Sigmoid colon (tissue), 4 donors: ENCODE data around the gene SGPL1.

Source experiments
- EP300 ChIP-seq, 4 donors: sonication (generic); formaldehyde crosslinking; IDR thresholded peaks; one replicate each; pipeline ENCODE4 v1.6.1; 2017; ENCODE audit warnings: antibody characterized with exemption in 4 of 4
- POLR2A ChIP-seq, 2 donors: fragments of 450-650 bp; IDR thresholded peaks; one replicate each; pipeline ENCODE4 v1.6.1; 2016; ENCODE audit warnings: antibody characterized with exemption in 2 of 2, mild to moderate bottlenecking in 2 of 2, moderate library complexity in 2 of 2
- POLR2AphosphoS5 ChIP-seq, 4 donors: sonication (generic); formaldehyde crosslinking; IDR thresholded peaks; one replicate each; pipeline ENCODE4 v1.6.1; 2017; ENCODE audit warnings: antibody characterized with exemption in 4 of 4
- TF ChIP-seq, protein P1 (sequence below), 4 experiments: fragments of 450-650 bp in 3 of 4; fragments of 200-600 bp in 1 of 4; IDR thresholded peaks; one replicate each; pipeline ENCODE4 v1.5.1; 2016 to 2019; ENCODE audit warnings: antibody characterized with exemption in 4 of 4, mild to moderate bottlenecking in 3 of 4, moderate library complexity in 2 of 4

DNA sequence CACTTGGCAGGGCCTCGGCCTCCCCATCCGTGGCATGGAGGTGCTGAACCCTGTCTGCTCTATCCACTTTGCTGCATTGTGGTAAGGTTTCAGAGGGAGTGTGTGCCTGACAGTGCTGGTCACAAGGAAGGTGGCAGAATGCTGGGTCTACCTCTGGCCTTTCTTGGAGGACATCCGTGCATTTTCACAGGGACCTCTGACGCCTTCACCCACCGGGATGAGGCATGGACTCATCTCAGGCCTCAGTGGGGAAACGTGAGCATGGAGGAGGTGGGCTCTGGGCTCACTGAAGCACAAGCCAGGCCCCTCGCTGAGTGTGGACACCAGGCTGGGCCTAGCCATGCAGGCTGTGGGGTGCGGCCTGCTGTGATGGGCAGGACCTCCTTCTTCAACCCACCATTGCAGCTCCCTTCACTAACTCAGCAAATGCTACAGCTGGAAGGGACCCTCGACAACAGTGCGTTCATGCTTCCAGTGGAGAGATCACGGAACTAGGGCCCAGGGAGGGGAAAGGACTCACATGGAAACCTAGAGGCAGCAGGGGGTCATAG lies 39.2 kb upstream of the SGPL1 start:
- TF ChIP-seq POLR2AphosphoS5 (IDR thresholded peaks at IDR 0.05) (no peak), POLR2A (IDR thresholded peaks at IDR 0.05) (no peak), EP300 (IDR thresholded peaks at IDR 0.05) (no peak)
- TF ChIP-seq, protein P1, sequence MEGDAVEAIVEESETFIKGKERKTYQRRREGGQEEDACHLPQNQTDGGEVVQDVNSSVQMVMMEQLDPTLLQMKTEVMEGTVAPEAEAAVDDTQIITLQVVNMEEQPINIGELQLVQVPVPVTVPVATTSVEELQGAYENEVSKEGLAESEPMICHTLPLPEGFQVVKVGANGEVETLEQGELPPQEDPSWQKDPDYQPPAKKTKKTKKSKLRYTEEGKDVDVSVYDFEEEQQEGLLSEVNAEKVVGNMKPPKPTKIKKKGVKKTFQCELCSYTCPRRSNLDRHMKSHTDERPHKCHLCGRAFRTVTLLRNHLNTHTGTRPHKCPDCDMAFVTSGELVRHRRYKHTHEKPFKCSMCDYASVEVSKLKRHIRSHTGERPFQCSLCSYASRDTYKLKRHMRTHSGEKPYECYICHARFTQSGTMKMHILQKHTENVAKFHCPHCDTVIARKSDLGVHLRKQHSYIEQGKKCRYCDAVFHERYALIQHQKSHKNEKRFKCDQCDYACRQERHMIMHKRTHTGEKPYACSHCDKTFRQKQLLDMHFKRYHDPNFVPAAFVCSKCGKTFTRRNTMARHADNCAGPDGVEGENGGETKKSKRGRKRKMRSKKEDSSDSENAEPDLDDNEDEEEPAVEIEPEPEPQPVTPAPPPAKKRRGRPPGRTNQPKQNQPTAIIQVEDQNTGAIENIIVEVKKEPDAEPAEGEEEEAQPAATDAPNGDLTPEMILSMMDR (IDR thresholded peaks at IDR 0.05): no peak
